Femur (tissue), 1 donor: Measurements from ENCODE around the gene TFB1M.
"Not testable (repeated sequence)": the region's sequence is repeated elsewhere in the genome, so short reads cannot be mapped to it uniquely, and the experiment has no call there.

Experiments used
- DNase-seq: peaks from one replicate; pipeline ENCODE4 v3.0.0-alpha.2; 2017

Gene TFB1M

DNA sequence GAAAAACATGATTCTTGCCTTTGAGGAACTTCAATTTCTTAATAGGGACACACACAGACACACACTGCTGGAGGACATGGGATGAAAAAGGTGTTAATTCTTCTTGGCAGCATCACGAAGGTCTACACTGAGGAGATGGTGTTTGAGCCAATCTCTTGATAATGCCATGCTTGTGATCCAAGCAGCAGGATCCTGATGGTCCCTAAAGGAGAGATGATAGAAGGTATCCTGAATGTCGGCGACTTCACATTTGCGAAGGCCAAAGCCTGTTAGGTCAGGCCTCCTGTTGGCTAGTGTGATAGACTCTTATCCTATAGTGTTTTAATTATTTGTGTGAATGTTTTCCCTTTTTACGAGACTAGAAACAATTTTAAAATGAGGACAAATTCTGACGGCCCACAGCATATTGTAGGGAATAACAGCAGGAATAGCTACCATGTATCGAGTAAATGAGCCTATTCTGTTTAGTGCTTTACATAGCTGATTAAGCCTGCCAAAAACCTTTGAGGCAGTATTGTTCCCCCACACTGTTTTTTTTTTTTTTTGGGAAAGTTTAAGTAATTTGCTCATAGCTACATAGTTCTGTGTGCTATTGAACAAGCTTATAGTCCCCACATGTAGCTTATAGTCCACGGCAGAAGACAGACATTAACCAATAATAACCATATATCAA is 15.3 kb upstream of the TFB1M start:
- DNase-seq, result no peak

DNA sequence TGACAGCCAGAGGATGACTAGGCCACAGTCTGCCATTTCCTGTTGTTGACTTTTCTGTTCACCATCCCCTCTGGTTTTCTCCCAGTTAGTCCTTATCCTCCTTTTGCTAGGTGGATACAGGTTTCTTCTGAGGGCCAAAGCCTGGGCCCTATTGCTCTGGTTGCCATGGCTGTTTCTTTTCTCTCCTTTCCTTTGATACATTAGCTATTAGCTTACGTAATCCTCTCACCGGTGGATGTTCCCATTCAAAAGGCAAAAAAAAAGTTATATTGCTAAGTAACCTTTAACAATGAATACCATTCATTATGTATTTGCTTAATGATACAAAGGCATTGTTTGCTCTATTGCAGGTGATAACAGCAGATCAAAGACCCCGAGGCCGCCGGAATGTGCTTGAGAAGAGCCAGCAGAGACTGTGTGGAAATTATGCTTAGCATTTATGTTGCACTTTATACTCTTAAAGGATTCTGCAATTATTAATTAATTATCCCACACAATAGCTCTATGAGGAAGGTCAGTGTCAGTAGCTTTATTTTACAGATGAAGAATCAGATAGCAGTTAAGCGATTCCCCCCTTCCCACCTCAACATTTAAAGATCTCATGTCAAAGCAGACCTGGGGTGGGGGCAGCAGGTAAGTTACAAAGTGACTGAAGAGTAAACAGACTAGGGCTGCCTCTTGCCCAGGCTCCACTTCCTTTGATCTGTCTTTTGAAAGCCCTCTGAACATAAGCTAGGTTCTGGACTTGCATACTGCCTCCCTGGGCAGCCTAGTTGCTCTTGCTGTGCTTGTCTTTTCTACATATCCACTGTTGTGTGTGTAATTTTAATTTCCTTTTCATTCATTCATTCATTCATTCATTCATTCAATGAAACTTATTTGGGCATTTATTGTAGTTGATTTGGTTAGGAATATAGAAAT is 14.5 kb upstream of the TFB1M start:
- no peak for DNase-seq

DNA sequence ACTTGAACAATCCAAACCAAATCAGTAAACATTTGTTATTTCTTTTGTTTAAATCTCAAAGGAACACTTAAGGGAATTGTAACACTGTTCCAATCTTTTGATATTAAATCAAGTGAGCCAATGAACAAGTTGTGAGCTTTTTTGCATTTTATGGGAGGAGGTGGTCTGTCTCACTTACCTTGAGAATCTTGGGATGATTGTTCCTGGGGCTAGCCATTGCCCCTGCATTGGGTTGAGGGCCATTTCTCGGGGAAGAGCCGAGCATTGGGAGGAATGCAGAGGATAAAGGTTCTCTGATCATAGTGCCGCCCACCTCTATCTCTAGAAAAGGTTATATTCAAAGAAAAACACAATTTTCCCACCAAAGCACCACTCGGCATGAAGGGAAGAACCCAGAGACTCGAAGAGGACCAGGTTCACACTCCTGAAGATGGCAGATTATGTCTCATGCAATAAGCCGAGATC is 13.8 kb upstream of the TFB1M start:
- no peak for DNase-seq

DNA sequence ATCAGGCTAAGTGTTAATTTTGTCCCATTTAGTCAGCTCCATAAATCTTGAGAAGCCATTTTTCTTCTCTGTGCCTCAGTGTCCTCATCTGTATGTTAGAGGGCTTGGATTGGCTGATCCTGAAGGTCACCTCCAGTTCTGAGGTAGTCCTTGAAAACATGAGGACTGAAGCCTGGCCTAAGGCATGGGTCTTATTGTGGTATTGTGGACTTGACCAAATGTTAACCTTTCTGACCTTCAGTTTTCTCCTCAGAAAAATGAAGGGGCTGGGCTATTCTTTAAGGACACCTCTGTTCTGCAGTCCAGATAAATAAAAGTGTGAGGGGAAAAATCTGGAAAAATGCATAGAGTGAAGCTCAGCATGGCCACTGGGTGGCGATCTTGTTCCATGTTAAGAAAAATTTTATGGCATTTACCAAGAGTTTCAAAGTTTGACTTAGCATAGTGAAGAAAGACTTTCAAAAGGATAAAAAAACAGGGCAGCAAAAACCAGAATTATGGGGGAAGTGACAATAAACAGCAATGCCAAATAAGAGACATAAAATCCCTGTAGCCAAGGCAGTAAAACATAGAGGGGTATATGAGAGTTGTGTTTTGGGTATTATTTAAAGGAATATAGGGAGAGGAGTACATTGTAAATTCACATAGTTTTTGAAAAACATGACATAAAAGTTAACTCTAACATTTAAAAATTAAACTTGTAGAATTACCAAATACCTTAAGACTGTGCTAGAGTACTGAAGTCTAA is 13.2 kb upstream of the TFB1M start:
- peak; percentile 69 for DNase-seq

- no peak for DNase-seq
Measured at GRCh38 chr6:155325700-155326516, 11.6 kb upstream of the TFB1M start.

DNA sequence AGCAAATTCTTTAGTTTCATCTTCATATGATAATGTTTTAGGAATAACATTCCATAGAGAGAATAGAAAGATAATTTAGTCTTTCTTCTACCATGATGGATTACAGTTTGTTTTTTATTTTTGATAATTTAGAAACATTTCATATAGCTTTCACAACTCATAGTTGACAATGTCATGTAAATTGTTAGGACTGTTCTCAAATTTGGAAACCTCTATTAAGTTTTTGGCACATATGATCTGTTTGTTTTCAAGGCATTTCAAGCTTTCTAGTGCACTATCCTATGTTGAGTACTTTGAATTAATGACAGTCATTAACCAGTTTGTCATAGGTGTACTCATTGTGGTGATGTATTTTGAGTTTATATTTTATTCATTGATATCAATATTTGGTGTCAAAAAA is 10.7 kb upstream of the TFB1M start:
- no peak for DNase-seq

DNA sequence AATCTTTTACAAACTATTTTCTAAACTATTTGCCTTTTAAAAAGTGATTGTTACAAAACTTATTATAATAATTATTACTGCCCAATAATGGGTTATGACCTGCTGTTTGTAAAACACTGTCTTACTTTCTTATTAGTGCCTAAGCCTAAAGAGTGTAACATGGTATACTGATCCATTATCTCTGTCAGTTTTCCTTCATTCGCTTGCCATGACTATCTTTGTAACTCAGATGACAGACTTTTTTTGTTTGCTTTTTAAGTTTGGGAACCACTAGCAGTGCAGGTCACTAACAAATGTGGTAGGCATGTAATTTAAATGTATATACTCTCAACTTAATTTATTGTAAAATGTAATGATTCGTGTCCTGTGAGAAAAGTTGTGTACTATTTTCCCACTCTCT is 9.9 kb upstream of the TFB1M start:
- DNase-seq, result no peak

- no peak for DNase-seq
Measured at GRCh38 chr6:155319902-155320301, 5.6 kb upstream of the TFB1M start.

DNA sequence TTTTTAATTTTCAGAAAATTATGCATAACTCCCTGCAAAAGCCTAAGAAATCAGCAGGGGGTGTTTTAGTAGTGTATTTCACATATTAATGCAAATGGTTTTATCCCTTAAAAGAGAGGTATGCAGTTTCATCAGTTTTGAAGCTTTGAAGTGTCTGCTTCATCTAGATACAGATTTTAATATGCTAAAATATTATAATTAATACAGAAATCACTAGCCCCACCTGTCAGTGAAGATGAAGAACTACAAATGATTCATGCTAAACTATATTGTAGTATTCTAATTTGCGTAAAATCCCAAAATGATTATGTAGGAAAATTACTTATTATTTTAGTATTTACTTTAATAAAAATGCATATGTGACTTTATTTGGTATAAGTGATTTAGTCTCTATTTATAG is 2.9 kb upstream of the TFB1M start:
- DNase-seq, result no peak

- no peak for DNase-seq
Measured at GRCh38 chr6:155316419-155316818, 2.1 kb upstream of the TFB1M start.

GRCh38 chr6:155315516-155315871 is 1.2 kb upstream of the TFB1M start:
- DNase-seq, result no peak

GRCh38 chr6:155314773-155315515 is 660 bp upstream of the TFB1M start:
- DNase-seq, result no peak

- DNase-seq, result no peak
Measured at GRCh38 chr6:155313602-155314091, 637 bp downstream of the TFB1M start.

DNA sequence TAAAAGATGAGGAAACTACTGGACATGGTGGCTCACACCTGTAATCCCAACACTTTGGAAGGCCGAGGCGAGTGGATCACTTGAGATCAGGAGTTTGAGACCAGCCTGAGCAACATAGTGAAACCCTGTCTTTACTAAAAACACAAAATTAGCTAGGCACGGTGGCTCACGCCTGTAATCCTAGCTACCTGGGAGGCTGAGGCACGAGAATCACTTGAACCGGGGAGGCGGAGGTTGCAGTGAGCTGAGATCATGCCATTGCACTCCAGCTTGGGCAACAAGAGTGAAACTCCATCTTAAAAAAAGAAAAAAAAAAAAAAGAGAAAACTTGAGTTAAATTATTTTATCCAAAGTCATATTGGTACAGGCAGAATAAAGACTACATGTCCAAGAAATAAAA is 1.3 kb downstream of the TFB1M start:
- not testable (repeated sequence) for DNase-seq

GRCh38 chr6:155311583-155311982 is 2.7 kb downstream of the TFB1M start:
- no peak for DNase-seq

- DNase-seq, result no peak
Measured at GRCh38 chr6:155311086-155311485, 3.2 kb downstream of the TFB1M start.

- DNase-seq, result no peak
Measured at GRCh38 chr6:155310596-155310995, 3.7 kb downstream of the TFB1M start.

- DNase-seq, result no peak
Measured at GRCh38 chr6:155309150-155309549, 5.1 kb downstream of the TFB1M start.

DNA sequence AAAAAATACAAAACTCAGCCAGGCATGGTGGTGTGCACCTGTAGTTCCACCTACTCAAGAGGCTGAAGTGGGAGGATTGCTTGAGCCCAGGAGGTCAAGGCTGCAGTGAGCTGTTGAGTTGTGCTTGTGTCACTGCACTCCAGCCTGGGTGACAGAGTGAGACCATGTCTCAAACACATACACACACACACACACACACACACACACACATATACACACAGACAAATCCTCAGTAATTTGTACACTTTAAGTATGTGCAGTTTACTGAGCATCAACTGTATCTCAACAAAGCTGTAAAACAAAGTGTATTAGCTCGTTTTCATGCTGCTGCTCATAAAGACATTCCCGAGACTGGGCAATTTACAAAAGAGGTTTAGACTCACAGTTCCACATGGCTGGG is 7.3 kb downstream of the TFB1M start:
- DNase-seq, result no peak

- no peak for DNase-seq
Measured at GRCh38 chr6:155303361-155303870, 10.9 kb downstream of the TFB1M start.

GRCh38 chr6:155301867-155302266 is 12.4 kb downstream of the TFB1M start:
- DNase-seq, result no peak

DNA sequence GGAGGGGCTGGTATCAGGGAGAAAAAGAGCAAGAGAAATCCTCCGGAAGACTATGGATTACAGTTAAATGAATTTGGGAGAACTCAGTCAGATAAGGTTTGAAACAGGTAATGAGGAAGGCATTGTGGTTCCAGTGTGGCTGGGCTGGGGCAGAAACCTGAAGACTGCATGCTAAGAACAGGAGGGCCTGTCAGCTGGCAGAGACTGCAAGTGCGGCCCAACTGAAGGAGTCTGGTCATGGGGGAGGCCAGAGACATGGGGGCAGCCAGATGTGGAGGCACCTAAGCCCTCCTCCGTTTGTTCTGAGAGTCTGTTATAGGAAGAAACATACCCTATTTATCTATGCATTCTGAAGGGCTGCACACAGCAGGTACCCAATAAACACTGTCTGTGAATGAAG is 16.6 kb downstream of the TFB1M start:
- DNase-seq, result no peak
